Measurements from ENCODE around the gene ARHGAP25.

The ARHGAP25 gene

GRCh38 chr2:68719912-68720311, 14.7 kb upstream of the ARHGAP25 start:
- DNase-seq = no peak

- no peak for DNase-seq
These were observed 13.9 kb upstream of the ARHGAP25 start for GRCh38 chr2:68720665-68721064.

- no peak for DNase-seq
These were observed 13.0 kb upstream of the ARHGAP25 start for GRCh38 chr2:68721482-68722101.

- DNase-seq = peak; percentile 14
These were observed 11.9 kb upstream of the ARHGAP25 start for GRCh38 chr2:68722712-68723111.

GRCh38 chr2:68723181-68723580, 11.4 kb upstream of the ARHGAP25 start:
- peak; percentile 25 for DNase-seq

GRCh38 chr2:68726100-68726499, 8.5 kb upstream of the ARHGAP25 start:
- DNase-seq = no peak

GRCh38 chr2:68726608-68727367, 7.8 kb upstream of the ARHGAP25 start:
- peak; percentile 79 for DNase-seq

- DNase-seq = no peak
These were observed 6.8 kb upstream of the ARHGAP25 start for GRCh38 chr2:68727683-68728375.

- DNase-seq = peak; percentile 65
These were observed 3.8 kb upstream of the ARHGAP25 start for GRCh38 chr2:68730828-68731227.

GRCh38 chr2:68732036-68732932, 2.3 kb upstream of the ARHGAP25 start:
- DNase-seq = no peak

- DNase-seq = no peak
These were observed 1.2 kb upstream of the ARHGAP25 start for GRCh38 chr2:68733365-68733764.

- peak; percentile 54 for DNase-seq
These were observed 435 bp upstream of the ARHGAP25 start for GRCh38 chr2:68734176-68734575.

GRCh38 chr2:68736086-68736485, 1.5 kb downstream of the ARHGAP25 start:
- DNase-seq = no peak

- peak; percentile 53 for DNase-seq
These were observed 3.1 kb downstream of the ARHGAP25 start for GRCh38 chr2:68737711-68738110.

GRCh38 chr2:68738906-68739594, 4.4 kb downstream of the ARHGAP25 start:
- DNase-seq = no peak

GRCh38 chr2:68739595-68740399, 5.2 kb downstream of the ARHGAP25 start:
- DNase-seq = peak; percentile 57

GRCh38 chr2:68740400-68740914, 5.8 kb downstream of the ARHGAP25 start:
- peak; percentile 52 for DNase-seq

GRCh38 chr2:68741238-68741637, 6.6 kb downstream of the ARHGAP25 start:
- peak; percentile 74 for DNase-seq

- peak; percentile 45 for DNase-seq
These were observed 7.2 kb downstream of the ARHGAP25 start for GRCh38 chr2:68741805-68742306.

GRCh38 chr2:68742626-68743415, 8.2 kb downstream of the ARHGAP25 start:
- DNase-seq = peak; percentile 58
